DND-41 (cell line): Measurements from ENCODE around the gene SDK2.

Source experiments
- ATAC-seq: fragments of 200-7000 bp; cut with Tn5 transposase; 3 replicates; pipeline ENCODE4 v1.9.1; 2021; ENCODE audit warnings: low read depth; ENCODE audit not compliant: insufficient read depth
- DNase-seq: peaks from one replicate; pipeline ENCODE4 v3.0.0-alpha.2; 2020
- H2AFZ ChIP-seq: 2 replicates; pipeline ENCODE4 v1.6.0; 2012; ENCODE audit warnings: low read depth, low read length
- H3K27ac ChIP-seq: 2 replicates; pipeline ENCODE4 v1.5.1; 2012; ENCODE audit warnings: low read length, inconsistent platforms
- H3K27me3 ChIP-seq: fragments of 200-600 bp; sonication (generic); 2 replicates; pipeline ENCODE4 v1.6.0; 2012; ENCODE audit warnings: low read length, mild to moderate bottlenecking, inconsistent platforms; ENCODE audit not compliant: insufficient read depth, poor library complexity
- H3K36me3 ChIP-seq: 2 replicates; pipeline ENCODE4 v1.5.1; 2012; ENCODE audit warnings: low read length, inconsistent platforms; ENCODE audit not compliant: insufficient read depth
- H3K4me1 ChIP-seq: 2 replicates; pipeline ENCODE4 v1.5.1; 2012; ENCODE audit warnings: mild to moderate bottlenecking, low read length; ENCODE audit not compliant: insufficient read depth
- H3K4me2 ChIP-seq: 2 replicates; pipeline ENCODE4 v1.6.0; 2012; ENCODE audit warnings: mild to moderate bottlenecking, moderate library complexity, low read length, inconsistent platforms; ENCODE audit not compliant: insufficient read depth
- H3K4me3 ChIP-seq, 2 experiments: fragments of 200-600 bp in 1 of 2; shearing (Covaris generic) in 1 of 2; 2 replicates each; pipeline ENCODE4 v1.5.1; 2012 to 2016; ENCODE audit warnings: inconsistent platforms in 2 of 2, low read length in 2 of 2, mild to moderate bottlenecking in 2 of 2, low read depth in 1 of 2, moderate library complexity in 1 of 2
- H3K79me2 ChIP-seq: 2 replicates; pipeline ENCODE4 v1.6.0; 2012; ENCODE audit warnings: low read length, inconsistent platforms; ENCODE audit not compliant: insufficient read depth
- H3K9ac ChIP-seq: 2 replicates; pipeline ENCODE4 v1.6.0; 2012; ENCODE audit warnings: low read depth, mild to moderate bottlenecking, inconsistent platforms, low read length, moderate library complexity
- H3K9me3 ChIP-seq: 2 replicates; pipeline ENCODE4 v1.5.1; 2012; ENCODE audit warnings: low read length, moderate library complexity, mild to moderate bottlenecking, inconsistent platforms; ENCODE audit not compliant: insufficient read depth, severe bottlenecking
- H4K20me1 ChIP-seq: 2 replicates; pipeline ENCODE4 v1.6.0; 2012; ENCODE audit warnings: low read length; ENCODE audit not compliant: insufficient read depth
- CTCF ChIP-seq: IDR thresholded peaks from 2 replicates; pipeline ENCODE4 v1.5.1; 2012; ENCODE audit warnings: borderline replicate concordance, low read length, moderate library complexity, mild to moderate bottlenecking; ENCODE audit not compliant: poor library complexity, severe bottlenecking; ENCODE audit errors: extremely low read depth
- EZH2 ChIP-seq: IDR thresholded peaks from 3 replicates; pipeline ENCODE4 v1.6.1; 2012; ENCODE audit warnings: borderline replicate concordance, low read depth, mild to moderate bottlenecking, moderate library complexity, low read length, inconsistent platforms; ENCODE audit not compliant: severe bottlenecking

The SDK2 gene

GRCh38 chr17:73351764-73352163 is 292.5 kb downstream of the SDK2 start:
- Histone ChIP-seq H4K20me1 (no peaks in the 10 kb centered on the region), H3K4me2 (no peak overlapping the region), H3K27ac (no peak overlapping the region), H3K79me2 (no peaks in the 10 kb centered on the region), H3K9ac (no peak overlapping the region), H3K4me3 (no peak overlapping the region), H3K36me3 (no peaks in the 10 kb centered on the region), H3K27me3 (no peaks in the 10 kb centered on the region), H2AFZ (no peak overlapping the region), H3K4me1 (no peaks in the 10 kb centered on the region), H3K9me3 (no peaks in the 10 kb centered on the region)
- TF ChIP-seq CTCF (no peak), EZH2 (no peak)
- ATAC-seq (no peak), DNase-seq (no peak)

GRCh38 chr17:73350864-73351263 is 293.4 kb downstream of the SDK2 start:
- Histone ChIP-seq H3K36me3 (no peaks in the 10 kb centered on the region), H3K27me3 (no peaks in the 10 kb centered on the region), H4K20me1 (no peaks in the 10 kb centered on the region), H2AFZ (no peak overlapping the region), H3K27ac (no peak overlapping the region), H3K4me3 (no peak overlapping the region), H3K79me2 (no peaks in the 10 kb centered on the region), H3K9me3 (no peaks in the 10 kb centered on the region), H3K9ac (no peak overlapping the region), H3K4me1 (no peaks in the 10 kb centered on the region), H3K4me2 (no peak overlapping the region)
- ATAC-seq = no peak
- TF ChIP-seq EZH2 (no peak), CTCF (no peak)
- no peak for DNase-seq

- ATAC-seq = no peak
- no peak overlapping the region for H3K27ac ChIP-seq
- H2AFZ ChIP-seq = no peak overlapping the region
Observed at GRCh38 chr17:73349647-73350046, 294.6 kb downstream of the SDK2 start.

More at GRCh38 chr17:73349647-73350046, 294.6 kb downstream of the SDK2 start:
- no peak overlapping the region for H3K4me2 ChIP-seq
- no peak for TF ChIP-seq EZH2
- no peak for TF ChIP-seq CTCF
- no peaks in the 10 kb centered on the region for H3K79me2 ChIP-seq
- H3K9ac ChIP-seq = no peak overlapping the region
- H3K4me1 ChIP-seq = no peaks in the 10 kb centered on the region
- H3K9me3 ChIP-seq = no peaks in the 10 kb centered on the region
- no peaks in the 10 kb centered on the region for H4K20me1 ChIP-seq
- no peak overlapping the region for H3K4me3 ChIP-seq
- H3K27me3 ChIP-seq = no peaks in the 10 kb centered on the region
- no peaks in the 10 kb centered on the region for H3K36me3 ChIP-seq
- DNase-seq = no peak
